Testis (tissue), 3 donors: ENCODE data around the gene TESMIN. TPM values are rescaled to one million over a fixed set of nuclear protein-coding genes. Genes with fewer than 3 reads are reported as not detected.

Source experiments
- DNase-seq: peaks from one replicate; pipeline ENCODE4 v3.0.0-alpha.2; 2019
- H3K27ac ChIP-seq, 2 donors: fragments of 200-600 bp; sonication (generic); one replicate each; pipeline ENCODE4 v1.5.1; 2019
- H3K27me3 ChIP-seq: fragments of 200-600 bp; sonication (generic); one replicate; pipeline ENCODE4 v1.5.1; 2019
- H3K36me3 ChIP-seq: fragments of 200-600 bp; sonication (generic); one replicate; pipeline ENCODE4 v1.5.1; 2017; ENCODE audit warnings: low read depth; ENCODE audit errors: missing control alignments
- H3K4me1 ChIP-seq: fragments of 200-600 bp; sonication (generic); one replicate; pipeline ENCODE4 v1.5.1; 2019
- H3K4me3 ChIP-seq, 2 donors: fragments of 200-600 bp; sonication (generic); one replicate each; pipeline ENCODE4 v1.5.1; 2017 to 2019
- H3K9me3 ChIP-seq: fragments of 200-600 bp; sonication (generic); one replicate; pipeline ENCODE4 v1.5.1; 2017
- POLR2A ChIP-seq: fragments of 450-650 bp; IDR thresholded peaks from one replicate; pipeline ENCODE4 v1.6.1; 2017; ENCODE audit warnings: antibody characterized with exemption, mild to moderate bottlenecking, moderate library complexity
- WGBS, 2 donors: methylation state at CpG; one replicate each; pipeline ENCODE4 v1.1.5; 2018; 5-methylcytosine and 5-hydroxymethylcytosine counted together
- intact Hi-C: fragments of 100-400 bp; cut with DNase I; formaldehyde crosslinking; loops from one replicate; pipeline ENCODE4 v1.15.1; 2023; ENCODE audit warnings: low total_unique reads
- polyA plus RNA-seq: library from polyadenylated mRNA; stranded (reverse); fragments of 350-450 nt; fragmentation: Illumina TruSeq; extraction: RNeasy Lipid Tissue Mini Kit (QIAGEN cat#74804); gene quantifications from one replicate; pipeline ENCODE4 v1.2.3, GENCODE V29; 2014; ENCODE audit warnings: low read depth, low replicate concordance; ENCODE audit not compliant: insufficient read depth
- total RNA-seq, 2 donors: library from RNA; depleted of rRNA; stranded (reverse); fragments of >200 nt; gene quantifications; one replicate each; pipeline ENCODE4 v1.2.3, GENCODE V29; 2016
- TF ChIP-seq, protein P1 (sequence below), 3 experiments: fragments of 450-650 bp in 2 of 3; fragments of 200-600 bp in 1 of 3; sonication (generic) in 1 of 3; IDR thresholded peaks; one replicate each; pipeline ENCODE4 v1.5.1; 2016 to 2019; ENCODE audit warnings: antibody characterized with exemption in 3 of 3, mild to moderate bottlenecking in 2 of 3, moderate library complexity in 1 of 3

The TESMIN gene
- total and polyA plus RNA-seq, 3 donors from 2014 or later, result 60.4 to 127 (median 72.2) TPM

DNA sequence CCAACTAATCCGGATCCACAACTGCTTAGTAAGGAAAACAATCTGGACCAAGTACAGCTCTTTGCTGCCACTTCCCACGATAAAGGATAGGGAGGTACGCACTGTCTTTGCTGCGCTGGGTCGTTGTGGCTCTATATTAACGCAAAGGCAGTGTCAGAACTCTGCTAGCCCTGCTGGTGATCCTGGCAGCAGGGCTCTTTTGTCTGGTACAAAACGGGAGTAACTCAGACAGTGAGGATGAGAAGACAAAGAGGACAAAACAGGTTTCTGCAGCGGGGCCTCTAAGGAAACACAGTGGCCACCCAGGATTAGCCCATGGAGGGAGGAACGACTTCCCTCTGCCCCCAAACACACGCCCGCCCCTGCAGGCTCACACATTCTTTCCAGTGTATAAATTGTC, 40.9 kb downstream of the TESMIN start:
- intact Hi-C loops, result no loop called here
- TF ChIP-seq, protein P1, sequence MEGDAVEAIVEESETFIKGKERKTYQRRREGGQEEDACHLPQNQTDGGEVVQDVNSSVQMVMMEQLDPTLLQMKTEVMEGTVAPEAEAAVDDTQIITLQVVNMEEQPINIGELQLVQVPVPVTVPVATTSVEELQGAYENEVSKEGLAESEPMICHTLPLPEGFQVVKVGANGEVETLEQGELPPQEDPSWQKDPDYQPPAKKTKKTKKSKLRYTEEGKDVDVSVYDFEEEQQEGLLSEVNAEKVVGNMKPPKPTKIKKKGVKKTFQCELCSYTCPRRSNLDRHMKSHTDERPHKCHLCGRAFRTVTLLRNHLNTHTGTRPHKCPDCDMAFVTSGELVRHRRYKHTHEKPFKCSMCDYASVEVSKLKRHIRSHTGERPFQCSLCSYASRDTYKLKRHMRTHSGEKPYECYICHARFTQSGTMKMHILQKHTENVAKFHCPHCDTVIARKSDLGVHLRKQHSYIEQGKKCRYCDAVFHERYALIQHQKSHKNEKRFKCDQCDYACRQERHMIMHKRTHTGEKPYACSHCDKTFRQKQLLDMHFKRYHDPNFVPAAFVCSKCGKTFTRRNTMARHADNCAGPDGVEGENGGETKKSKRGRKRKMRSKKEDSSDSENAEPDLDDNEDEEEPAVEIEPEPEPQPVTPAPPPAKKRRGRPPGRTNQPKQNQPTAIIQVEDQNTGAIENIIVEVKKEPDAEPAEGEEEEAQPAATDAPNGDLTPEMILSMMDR (IDR thresholded peaks at IDR 0.05), result no peak
- no peak for TF ChIP-seq POLR2A
- H3K27me3 ChIP-seq, result no peaks in the 10 kb centered on the region
- H3K4me3 ChIP-seq, result no peak overlapping the region
- 70 to 74% methylated on average over 10 to 11 of the region's 11 CpGs for WGBS, 2 donors
- no peaks in the 10 kb centered on the region for H3K9me3 ChIP-seq
- H3K27ac ChIP-seq, result no peak overlapping the region
- no peaks in the 10 kb centered on the region for H3K36me3 ChIP-seq
- DNase-seq, result no peak
- no peaks in the 10 kb centered on the region for H3K4me1 ChIP-seq

DNA sequence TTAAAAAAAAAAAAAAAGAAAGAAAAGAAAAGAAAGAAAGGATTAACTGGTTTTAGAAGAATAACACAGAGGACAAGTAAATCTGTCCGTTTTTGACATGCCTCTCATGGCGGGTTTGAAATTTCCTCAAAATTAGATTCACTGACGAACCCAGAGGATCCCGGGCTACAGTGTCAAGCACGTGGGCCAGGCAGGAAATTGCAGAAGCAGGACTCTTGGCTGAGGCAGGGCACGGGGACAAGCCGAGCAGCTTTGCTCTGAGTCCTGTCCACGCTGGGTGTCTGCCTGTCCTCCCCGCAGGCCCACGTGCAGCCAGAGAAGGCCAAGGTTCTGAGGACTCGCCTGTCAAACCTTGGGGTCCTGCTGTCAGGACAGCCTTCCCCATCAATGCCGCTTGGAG, 42.3 kb downstream of the TESMIN start:
- no peak for TF ChIP-seq POLR2A
- TF ChIP-seq, protein P1 (IDR thresholded peaks at IDR 0.05), result no peak
- intact Hi-C loops, result no loop called here
- WGBS, 2 donors, result 88 to 93% methylated on average over 7 to 12 of the region's 12 CpGs

DNA sequence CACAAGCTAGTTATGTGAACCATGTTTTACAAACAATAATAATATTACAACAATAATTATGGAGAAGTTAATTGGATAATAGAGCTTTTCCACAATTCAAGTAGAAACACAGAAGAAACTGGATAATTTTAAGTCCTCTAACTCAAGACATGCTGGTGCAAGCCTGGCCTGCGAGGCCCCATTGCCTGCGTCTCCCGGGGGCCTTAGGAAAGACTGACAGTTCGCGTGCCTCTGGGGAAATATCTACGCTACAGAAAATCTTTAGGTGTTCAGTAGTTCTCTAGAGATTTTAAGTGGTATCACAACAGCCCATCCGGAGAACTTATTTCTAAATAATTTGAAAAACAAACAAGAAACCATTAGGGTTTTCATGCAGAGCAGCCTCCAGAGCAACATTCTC, 43.8 kb downstream of the TESMIN start:
- TF ChIP-seq, protein P1 (IDR thresholded peaks at IDR 0.05), result no peak
- TF ChIP-seq POLR2A, result no peak
- 94 to 95% methylated on average over 7 of the region's 7 CpGs for WGBS, 2 donors
- Histone ChIP-seq H3K9me3 (no peaks in the 10 kb centered on the region), H3K27ac (no peak overlapping the region), H3K27me3 (no peaks in the 10 kb centered on the region), H3K36me3 (no peaks in the 10 kb centered on the region), H3K4me1 (no peaks in the 10 kb centered on the region), H3K4me3 (no peak overlapping the region)
- intact Hi-C loops, result no loop called here
- no peak for DNase-seq

More for the DNA sequence above, 42.3 kb downstream of the TESMIN start:
- Histone ChIP-seq H3K4me3 (no peak overlapping the region), H3K9me3 (no peaks in the 10 kb centered on the region), H3K27ac (no peak overlapping the region), H3K27me3 (no peaks in the 10 kb centered on the region), H3K4me1 (no peaks in the 10 kb centered on the region), H3K36me3 (no peaks in the 10 kb centered on the region)
- no peak for DNase-seq

DNA sequence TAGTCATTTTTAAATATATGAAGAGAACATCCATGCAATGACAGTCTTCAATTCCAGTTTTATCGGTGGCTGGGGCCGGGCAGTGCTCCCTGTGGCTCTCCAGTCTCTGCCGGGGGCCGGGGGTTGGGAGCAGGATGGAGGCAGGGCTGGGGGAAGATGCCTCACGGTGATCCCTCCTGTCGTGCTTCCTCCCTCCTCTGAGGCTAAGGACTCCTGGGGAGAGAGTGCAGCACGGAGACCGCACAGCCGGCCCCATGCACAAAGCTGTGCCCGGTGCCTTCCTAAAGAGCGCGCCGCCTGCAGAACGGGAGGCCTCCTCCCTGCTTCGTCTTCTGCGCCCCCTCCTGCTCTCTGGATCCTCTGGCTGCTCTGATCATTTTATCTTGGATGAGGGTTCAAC, 46.4 kb downstream of the TESMIN start:
- TF ChIP-seq, protein P1 (IDR thresholded peaks at IDR 0.05), result no peak
- no peak for TF ChIP-seq POLR2A
- Histone ChIP-seq H3K4me3 (peak overlapping the region in 1 of 2 donors; percentile 38), H3K36me3 (no peaks in the 10 kb centered on the region), H3K27ac (no peak overlapping the region), H3K27me3 (no peaks in the 10 kb centered on the region), H3K9me3 (no peaks in the 10 kb centered on the region), H3K4me1 (no peaks in the 10 kb centered on the region)
- intact Hi-C loops, result no loop called here
- peak; percentile 38 for DNase-seq
- WGBS, 2 donors, result 10 to 17% methylated on average over 15 to 16 of the region's 16 CpGs

- TF ChIP-seq, protein P1 (IDR thresholded peaks at IDR 0.05), result no peak
- TF ChIP-seq POLR2A, result no peak
- H3K4me1 ChIP-seq, result no peaks in the 10 kb centered on the region
- intact Hi-C loops, result no loop called here
- DNase-seq, result no peak
- H3K27me3 ChIP-seq, result no peaks in the 10 kb centered on the region
- no peak overlapping the region for H3K27ac ChIP-seq
- H3K36me3 ChIP-seq, result no peaks in the 10 kb centered on the region
- no peak overlapping the region for H3K4me3 ChIP-seq
- 93 to 96% methylated on average over 2 of the region's 2 CpGs for WGBS, 2 donors
- no peaks in the 10 kb centered on the region for H3K9me3 ChIP-seq
Observed at GRCh38 chr11:68698993-68699392, 52.3 kb downstream of the TESMIN start.
